HPDE6-E6E7 (cell line): ENCODE measurements around the gene MS4A6A.
"Not testable (repeated sequence)": the region's sequence is repeated elsewhere in the genome, so short reads cannot be mapped to it uniquely, and the experiment has no call there.

Experiments
- DNase-seq: peaks from one replicate; pipeline ENCODE4 v3.0.0; 2011; ENCODE audit warnings: missing footprints; ENCODE audit errors: extremely low spot score

Gene MS4A6A, protein sequence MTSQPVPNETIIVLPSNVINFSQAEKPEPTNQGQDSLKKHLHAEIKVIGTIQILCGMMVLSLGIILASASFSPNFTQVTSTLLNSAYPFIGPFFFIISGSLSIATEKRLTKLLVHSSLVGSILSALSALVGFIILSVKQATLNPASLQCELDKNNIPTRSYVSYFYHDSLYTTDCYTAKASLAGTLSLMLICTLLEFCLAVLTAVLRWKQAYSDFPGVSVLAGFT

DNA sequence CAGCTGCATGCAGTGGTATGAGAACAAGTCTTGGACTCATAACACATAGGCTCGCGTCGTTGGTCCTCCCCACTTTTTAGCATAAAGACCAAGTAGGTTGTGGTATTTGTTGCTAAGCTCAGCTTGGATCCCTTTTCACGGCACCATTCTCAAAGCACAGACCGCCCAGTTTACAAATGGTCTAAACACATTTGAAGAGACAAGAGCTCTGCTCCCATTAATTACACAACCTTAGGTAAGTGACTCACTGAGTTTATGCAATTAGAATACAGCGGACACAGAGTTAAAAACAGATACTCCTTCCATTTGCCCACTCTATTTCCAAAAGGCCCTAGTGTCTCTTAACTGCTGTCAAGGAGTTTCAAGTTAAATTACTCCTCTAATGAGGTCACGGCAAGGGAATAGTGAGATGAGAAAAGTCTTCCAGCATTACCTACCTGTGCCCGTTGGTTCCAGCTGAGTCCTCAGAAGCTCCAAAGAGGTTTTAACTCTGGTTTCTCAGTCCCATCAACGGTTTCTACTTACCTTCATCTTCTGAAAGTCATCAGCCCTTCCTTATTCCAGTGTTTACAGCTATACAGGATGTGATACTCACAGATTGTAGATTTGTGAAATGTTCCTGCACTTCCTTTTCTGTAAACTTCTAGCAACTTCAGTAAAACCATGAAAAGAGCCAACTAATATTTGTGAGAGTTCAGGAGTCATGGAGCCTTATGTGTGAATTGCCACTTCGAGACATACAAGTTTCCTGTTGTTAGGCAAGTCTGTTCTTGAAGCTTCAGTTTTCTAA is at the start of gene MS4A6A:
Gene MS4A6A, minus strand, starts transcription at position 543 of the 790 bp plus-strand sequence. CDS start 1,356 bp downstream, outside the sequence.
- no peak for DNase-seq

GRCh38 chr11:60230681-60231080 is 47.8 kb upstream of the MS4A6A start:
- no peak for DNase-seq

DNA sequence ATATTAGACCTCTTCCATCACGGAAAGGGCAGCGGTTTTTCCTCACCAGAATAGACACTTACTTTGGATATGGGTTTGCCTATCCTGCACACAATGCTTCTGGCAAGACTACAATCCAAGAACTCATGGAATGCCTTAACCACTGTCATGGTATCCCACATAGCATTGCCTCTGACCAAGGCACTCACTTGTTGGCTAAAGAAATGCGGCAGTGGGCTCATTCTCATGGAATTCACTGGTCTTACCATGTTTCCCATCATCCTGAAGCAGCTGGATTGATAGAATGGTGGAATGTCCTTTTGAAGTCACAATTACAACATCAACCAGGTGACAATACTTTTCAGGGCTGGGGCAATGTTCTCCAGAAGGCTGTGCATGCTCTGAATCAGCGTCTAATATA is 39.3 kb upstream of the MS4A6A start:
- no peak for DNase-seq

- DNase-seq = no peak
These were observed 38.8 kb upstream of the MS4A6A start for GRCh38 chr11:60221692-60222091.

GRCh38 chr11:60221181-60221580 is 38.3 kb upstream of the MS4A6A start:
- DNase-seq = no peak

DNA sequence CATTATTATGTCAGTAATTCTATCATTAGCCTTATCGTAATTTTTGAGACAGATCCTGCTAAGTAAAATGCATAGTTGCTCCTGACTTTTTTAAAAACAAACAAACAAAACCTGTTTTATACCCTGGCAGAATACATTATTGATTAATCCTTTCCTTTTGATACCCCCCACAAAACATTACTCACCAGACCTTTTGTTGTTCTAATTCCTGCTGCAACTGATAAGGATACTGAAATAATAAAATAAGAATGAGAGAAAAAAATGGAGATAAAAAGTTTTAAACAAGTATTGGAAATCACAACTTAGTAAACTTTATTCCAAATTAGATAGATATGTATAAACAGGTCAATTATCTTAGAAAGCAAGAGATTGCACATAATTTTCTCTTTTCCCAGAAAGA is 31.5 kb upstream of the MS4A6A start:
- DNase-seq = no peak

- DNase-seq = no peak
These were observed 28.3 kb upstream of the MS4A6A start for GRCh38 chr11:60211206-60211605.

DNA sequence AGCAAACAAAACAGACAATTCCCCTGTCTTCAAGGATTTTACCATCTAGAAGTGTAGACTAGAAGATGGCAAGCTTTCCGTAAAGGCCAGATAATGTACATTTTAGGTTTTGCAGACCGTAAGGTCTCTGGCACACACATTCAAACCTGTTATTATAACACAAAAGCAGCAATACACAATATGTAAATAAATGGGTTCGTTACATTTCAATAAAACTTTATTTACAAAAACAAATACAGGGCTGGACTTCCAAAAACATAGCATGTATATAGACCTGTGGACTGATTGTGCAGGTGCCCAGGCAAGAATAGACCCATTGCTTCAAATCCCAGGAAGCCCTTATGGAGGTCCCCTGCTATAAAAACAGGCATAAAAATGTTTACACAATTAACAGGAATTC is 27.1 kb upstream of the MS4A6A start:
- no peak for DNase-seq

DNA sequence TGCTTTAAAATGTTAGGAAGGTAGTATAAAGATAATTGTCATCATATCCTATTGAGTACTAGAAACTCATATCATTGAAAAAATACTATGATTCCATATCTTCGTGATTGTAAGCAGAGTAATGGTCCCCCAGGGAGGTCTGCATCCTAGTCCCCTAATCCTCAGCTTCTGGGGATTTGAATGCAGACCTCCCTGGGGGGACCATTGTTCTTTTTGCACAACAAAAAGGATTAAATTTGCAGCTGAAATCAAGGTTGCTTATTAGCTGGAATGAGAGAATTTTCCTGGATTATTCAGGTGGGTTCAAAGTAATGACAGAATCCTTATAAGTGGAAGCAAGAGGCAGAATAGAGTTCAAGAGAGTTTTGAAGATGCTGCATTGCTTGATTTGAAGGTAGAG is 26.1 kb upstream of the MS4A6A start:
- DNase-seq = no peak

DNA sequence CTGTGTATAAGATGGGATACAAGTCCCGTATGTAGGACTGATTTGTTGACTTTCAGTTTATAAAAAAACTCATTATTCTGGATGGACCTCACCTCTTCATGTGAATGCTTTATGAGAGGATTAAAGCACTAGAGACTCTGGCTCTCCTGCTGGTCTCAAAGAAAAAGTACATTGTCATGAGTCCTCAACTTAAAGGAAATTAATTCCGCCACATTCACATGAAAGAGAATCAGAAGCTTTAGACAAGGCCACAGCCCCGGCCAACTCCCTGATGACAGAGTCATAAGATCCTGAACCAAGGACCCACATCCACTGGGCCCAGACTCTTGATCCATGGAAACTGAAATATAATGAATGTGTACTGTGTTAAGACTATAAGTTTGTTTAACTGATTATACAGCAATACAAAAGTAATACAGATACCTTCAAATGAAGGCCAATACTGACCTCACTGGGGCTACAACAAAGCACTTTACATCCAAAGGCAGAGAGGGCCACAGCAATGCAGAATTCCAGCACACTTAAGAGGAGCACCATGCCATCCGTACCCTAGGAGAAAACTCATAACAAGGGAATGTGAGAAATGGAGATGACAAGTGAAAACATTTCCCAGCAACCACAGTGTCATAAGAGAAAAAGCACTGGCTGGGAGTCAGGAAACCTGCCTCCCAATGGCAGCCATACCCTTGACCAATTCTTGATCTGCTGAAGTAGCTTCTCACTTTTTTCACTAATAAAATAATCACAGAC is 25.4 kb upstream of the MS4A6A start:
- DNase-seq = no peak

DNA sequence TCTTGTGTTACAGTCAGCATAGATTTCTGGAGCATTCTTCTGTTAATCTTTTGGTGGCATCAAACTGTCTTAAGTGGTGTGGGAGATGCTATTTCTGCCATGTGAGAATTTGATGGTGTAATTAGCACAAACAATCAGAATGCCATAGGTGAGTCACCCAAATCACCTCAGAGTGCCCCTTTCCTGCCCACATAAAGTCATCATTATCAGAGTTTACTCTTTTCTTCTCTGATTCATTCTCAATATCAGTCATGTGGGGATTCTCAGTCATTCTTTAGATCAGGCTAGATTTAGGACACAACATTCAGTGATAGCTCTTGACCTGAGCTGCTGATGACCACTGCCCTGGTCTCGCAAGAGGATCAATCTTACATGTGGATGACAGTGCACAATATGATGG is 23.7 kb upstream of the MS4A6A start:
- DNase-seq = no peak

GRCh38 chr11:60204922-60205321 is 22.0 kb upstream of the MS4A6A start:
- DNase-seq = no peak

GRCh38 chr11:60201334-60201733 is 18.5 kb upstream of the MS4A6A start:
- DNase-seq = not testable (repeated sequence)

- no peak for DNase-seq
These were observed 14.6 kb upstream of the MS4A6A start for GRCh38 chr11:60197442-60197841.

- no peak for DNase-seq
These were observed 13.1 kb upstream of the MS4A6A start for GRCh38 chr11:60195923-60196368.

GRCh38 chr11:60194511-60194910 is 11.6 kb upstream of the MS4A6A start:
- no peak for DNase-seq

- DNase-seq = peak; percentile 20
These were observed 11.0 kb upstream of the MS4A6A start for GRCh38 chr11:60193687-60194433.

DNA sequence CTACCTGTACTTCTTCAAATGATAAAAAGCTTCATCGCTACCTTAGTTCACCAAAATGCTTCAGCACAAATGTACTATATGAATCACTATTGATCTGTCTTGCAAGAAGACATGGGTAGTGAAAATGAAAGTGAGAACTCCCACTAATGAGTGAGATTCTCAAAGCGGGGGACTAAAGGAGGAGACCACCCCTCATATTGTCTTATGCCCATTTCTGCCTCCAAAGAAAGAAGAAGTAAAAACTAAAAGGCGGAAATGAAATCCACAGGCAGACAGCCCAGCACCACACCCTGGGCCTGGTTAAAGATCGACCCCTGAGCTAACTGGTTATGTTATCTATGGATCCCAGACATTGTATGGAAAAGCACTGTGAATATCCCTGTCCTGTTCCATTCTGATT is 9.7 kb upstream of the MS4A6A start:
- DNase-seq = not testable (repeated sequence)

DNA sequence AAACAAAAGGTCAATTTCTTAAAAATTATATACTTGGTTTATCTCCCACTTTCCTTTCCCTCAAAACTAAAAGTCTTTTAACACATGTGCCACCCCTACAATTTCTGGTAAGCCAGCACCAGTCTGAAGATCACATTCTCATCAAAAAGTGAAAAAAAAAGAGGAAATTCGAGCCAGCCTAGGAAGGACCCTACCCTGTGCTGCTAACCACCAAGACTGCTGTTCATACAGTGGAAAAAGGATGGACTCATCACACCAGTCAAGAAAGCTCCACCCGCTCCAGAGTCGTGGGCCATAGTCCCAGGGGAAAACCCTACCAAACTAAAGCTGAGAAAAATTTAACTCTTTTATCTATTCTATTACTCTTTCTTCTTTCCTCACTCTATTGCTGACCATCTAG is 5.6 kb upstream of the MS4A6A start:
- DNase-seq = not testable (repeated sequence)

GRCh38 chr11:60186128-60186527 is 3.2 kb upstream of the MS4A6A start:
- DNase-seq = not testable (repeated sequence)

DNA sequence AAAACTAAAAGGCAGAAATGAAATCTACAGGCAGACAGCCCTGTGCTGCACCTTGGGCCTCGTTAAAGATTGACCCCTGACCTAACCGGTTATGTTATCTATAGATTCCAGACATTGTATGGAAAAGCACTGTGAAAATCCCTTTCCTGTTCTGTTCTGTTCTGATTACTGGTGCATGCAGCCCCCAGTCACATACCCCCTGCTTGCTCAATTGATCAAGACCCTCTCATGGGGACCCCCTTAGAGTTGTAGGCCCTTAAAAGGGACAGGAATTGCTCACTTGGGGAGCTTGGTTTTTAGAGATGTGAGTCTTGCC is 2.6 kb upstream of the MS4A6A start:
- not testable (repeated sequence) for DNase-seq
